IPS DF 4.7 (cell line): ENCODE measurements around the gene TSHZ2.

Experiments
- DNase-seq: peaks from one replicate; pipeline ENCODE4 v3.0.0-alpha.2; 2013; ENCODE audit warnings: low spot score; ENCODE audit errors: extremely low read depth

Gene TSHZ2

GRCh38 chr20:52972190-52972937 lies at the start of gene TSHZ2:
TSHZ2 (plus strand) TSS chr20:52972358; CDS start chr20:52973294, 936 bp downstream.
- DNase-seq, result no peak

GRCh38 chr20:52922436-52922835 lies 49.7 kb upstream of the TSHZ2 start:
- no peak for DNase-seq

- DNase-seq, result no peak
Measured at GRCh38 chr20:52923123-52923937, 48.8 kb upstream of the TSHZ2 start.

GRCh38 chr20:52924411-52925271 lies 47.5 kb upstream of the TSHZ2 start:
- no peak for DNase-seq

- DNase-seq, result no peak
Measured at GRCh38 chr20:52926505-52926904, 45.7 kb upstream of the TSHZ2 start.

GRCh38 chr20:52933867-52934266 lies 38.3 kb upstream of the TSHZ2 start:
- no peak for DNase-seq

GRCh38 chr20:52936351-52937340 lies 35.5 kb upstream of the TSHZ2 start:
- no peak for DNase-seq

- DNase-seq, result no peak
Measured at GRCh38 chr20:52937591-52938100, 34.5 kb upstream of the TSHZ2 start.

GRCh38 chr20:52939141-52939540 lies 33.0 kb upstream of the TSHZ2 start:
- no peak for DNase-seq

- DNase-seq, result no peak
Measured at GRCh38 chr20:52941808-52942207, 30.4 kb upstream of the TSHZ2 start.

- no peak for DNase-seq
Measured at GRCh38 chr20:52943185-52943841, 28.8 kb upstream of the TSHZ2 start.

- DNase-seq, result no peak
Measured at GRCh38 chr20:52945268-52945667, 26.9 kb upstream of the TSHZ2 start.

GRCh38 chr20:52945862-52946522 lies 26.2 kb upstream of the TSHZ2 start:
- no peak for DNase-seq

GRCh38 chr20:52948491-52948890 lies 23.7 kb upstream of the TSHZ2 start:
- DNase-seq, result no peak

- DNase-seq, result no peak
Measured at GRCh38 chr20:52953020-52953419, 19.1 kb upstream of the TSHZ2 start.

GRCh38 chr20:52954849-52955248 lies 17.3 kb upstream of the TSHZ2 start:
- DNase-seq, result no peak

- DNase-seq, result no peak
Measured at GRCh38 chr20:52958211-52958610, 13.9 kb upstream of the TSHZ2 start.

- no peak for DNase-seq
Measured at GRCh38 chr20:52959125-52959524, 13.0 kb upstream of the TSHZ2 start.

GRCh38 chr20:52962183-52962582 lies 10.0 kb upstream of the TSHZ2 start:
- no peak for DNase-seq
